IMR-90 (cell line): ENCODE measurements around the gene CD86. TPM values are rescaled to one million over a fixed set of nuclear protein-coding genes. Genes with fewer than 3 reads are reported as not detected.

Source experiments
- ATAC-seq: fragments of 200-7000 bp; cut with Tn5 transposase; 2 replicates; pipeline ENCODE4 v1.9.1; 2020; ENCODE audit warnings: low read depth, mild to moderate bottlenecking, moderate library complexity
- BruUV-seq: library from RNA; stranded (reverse); fragments of 400-500 nt; replicated peaks from 2 replicates; lab custom pipeline; 2021; lab: Mats Ljungman, UMichigan
- CTCF ChIA-PET: fragments of 300-600 bp; formaldehyde crosslinking; extraction: SDS; loops from one replicate; lab custom pipeline; 2021; ENCODE audit warnings: antibody characterized with exemption; lab: Yijun Ruan, JAX
- POLR2A ChIA-PET: fragments of 300-600 bp; sonication (Branson Sonifier 250); formaldehyde crosslinking; loops from one replicate; lab custom pipeline; 2022; ENCODE audit warnings: antibody characterized with exemption; ENCODE audit not compliant: unreplicated experiment; lab: Charles Lee
- DNase-seq: peaks from one replicate; pipeline ENCODE4 v3.0.0; 2013
- H2AFZ ChIP-seq: replicated peaks from 2 replicates; pipeline ENCODE3; 2013; ENCODE audit warnings: low read length, mild to moderate bottlenecking; ENCODE audit not compliant: poor library complexity
- H2AK5ac ChIP-seq: 2 replicates; pipeline ENCODE4 v1.6.1; 2013; ENCODE audit warnings: low read depth, low read length, inconsistent platforms
- H2AK9ac ChIP-seq: replicated peaks from 2 replicates; pipeline ENCODE3; 2013; ENCODE audit warnings: mild to moderate bottlenecking, low read depth, low read length, moderate library complexity; ENCODE audit not compliant: poor library complexity
- H2BK120ac ChIP-seq: 2 replicates; pipeline ENCODE4 v1.6.1; 2013; ENCODE audit warnings: low read depth, low read length, inconsistent platforms
- H2BK15ac ChIP-seq: 3 replicates; pipeline ENCODE4 v1.6.1; 2013; ENCODE audit warnings: low read depth, low read length, inconsistent platforms
- H2BK20ac ChIP-seq: 2 replicates; pipeline ENCODE4 v1.6.1; 2013; ENCODE audit warnings: low read depth, mild to moderate bottlenecking, inconsistent platforms, low read length, moderate library complexity
- H2BK5ac ChIP-seq: 2 replicates; pipeline ENCODE4 v1.6.1; 2013; ENCODE audit warnings: mild to moderate bottlenecking, low read depth, low read length, inconsistent platforms; ENCODE audit not compliant: poor library complexity, severe bottlenecking
- H3K14ac ChIP-seq: replicated peaks from 2 replicates; pipeline ENCODE4 v1.6.1; 2013; ENCODE audit warnings: low read depth, low read length, inconsistent platforms
- H3K18ac ChIP-seq: 2 replicates; pipeline ENCODE4 v1.6.1; 2013; ENCODE audit warnings: low read depth, low read length, control low read depth
- H3K23ac ChIP-seq: 2 replicates; pipeline ENCODE4 v1.6.1; 2013; ENCODE audit warnings: low read depth, low read length, inconsistent platforms
- H3K27ac ChIP-seq: 2 replicates; pipeline ENCODE4 v1.5.1; 2013; ENCODE audit warnings: mild to moderate bottlenecking, control low read depth, low read length; ENCODE audit not compliant: insufficient read depth
- H3K27me3 ChIP-seq: 2 replicates; pipeline ENCODE4 v1.6.1; 2013; ENCODE audit warnings: low read length; ENCODE audit not compliant: control insufficient read depth, insufficient read depth
- H3K36me3 ChIP-seq: 2 replicates; pipeline ENCODE4 v1.6.1; 2013; ENCODE audit warnings: low read length, mixed read lengths; ENCODE audit not compliant: control insufficient read depth, insufficient read depth
- H3K4ac ChIP-seq: 2 replicates; pipeline ENCODE4 v1.6.1; 2013; ENCODE audit warnings: low read depth, low read length, inconsistent platforms
- H3K4me1 ChIP-seq: 2 replicates; pipeline ENCODE4 v1.6.1; 2013; ENCODE audit warnings: low read length, mixed read lengths; ENCODE audit not compliant: control insufficient read depth, insufficient read depth
- H3K4me2 ChIP-seq: 2 replicates; pipeline ENCODE4 v1.6.1; 2013; ENCODE audit warnings: low read depth, mild to moderate bottlenecking, control low read depth, low read length, moderate library complexity
- H3K4me3 ChIP-seq: 2 replicates; pipeline ENCODE4 v1.5.1; 2013; ENCODE audit warnings: low read depth, mild to moderate bottlenecking, control low read depth, low read length, moderate library complexity; ENCODE audit not compliant: insufficient read depth
- H3K56ac ChIP-seq: 2 replicates; pipeline ENCODE4 v1.6.1; 2013; ENCODE audit warnings: low read length, inconsistent platforms; ENCODE audit not compliant: insufficient read depth; ENCODE audit errors: extremely low read depth
- H3K79me1 ChIP-seq, 2 experiments: 2 replicates each; pipeline ENCODE4 v1.6.1; 2013; ENCODE audit warnings: low read length in 2 of 2, inconsistent platforms in 1 of 2, low read depth in 1 of 2
- H3K9ac ChIP-seq: 2 replicates; pipeline ENCODE4 v1.6.1; 2013; ENCODE audit warnings: low read depth, low read length, control low read depth
- H3K9me1 ChIP-seq: 2 replicates; pipeline ENCODE4 v1.6.1; 2013; ENCODE audit warnings: low read length, inconsistent platforms; ENCODE audit not compliant: insufficient read depth
- H3K9me3 ChIP-seq: 2 replicates; pipeline ENCODE4 v1.6.1; 2013; ENCODE audit warnings: low read length; ENCODE audit not compliant: control insufficient read depth, insufficient read depth
- H4K20me1 ChIP-seq: 2 replicates; pipeline ENCODE4 v1.6.1; 2013; ENCODE audit warnings: low read length, inconsistent platforms; ENCODE audit not compliant: insufficient read depth
- H4K5ac ChIP-seq: 2 replicates; pipeline ENCODE4 v1.6.1; 2013; ENCODE audit warnings: mild to moderate bottlenecking, low read depth, low read length, control low read depth
- H4K8ac ChIP-seq, 2 experiments: 2 replicates each; pipeline ENCODE4 v1.6.1; 2013; ENCODE audit warnings: low read depth in 2 of 2, low read length in 2 of 2, control low read depth in 1 of 2, inconsistent platforms in 1 of 2
- H4K91ac ChIP-seq: 2 replicates; pipeline ENCODE4 v1.6.1; 2013; ENCODE audit warnings: low read depth, low read length, inconsistent platforms; ENCODE audit not compliant: insufficient read depth
- BHLHE40 ChIP-seq: fragments of 150-350 bp; IDR thresholded peaks from 2 replicates; pipeline ENCODE4 v1.6.1; 2016; ENCODE audit warnings: mild to moderate bottlenecking, low read depth, low read length
- CEBPB ChIP-seq: IDR thresholded peaks from 2 replicates; pipeline ENCODE4 v1.6.1; 2012; ENCODE audit warnings: low read depth, low read length, improper control_type of control experiment
- CHD1 ChIP-seq: IDR thresholded peaks from 2 replicates; pipeline ENCODE4 v1.6.1; 2012; ENCODE audit warnings: low read depth, low read length, improper control_type of control experiment
- FOS ChIP-seq: fragments of 150-350 bp; IDR thresholded peaks from 2 replicates; pipeline ENCODE4 v1.6.1; 2016; ENCODE audit warnings: low read depth, low read length
- MAFK ChIP-seq: IDR thresholded peaks from 2 replicates; pipeline ENCODE4 v1.6.1; 2012; ENCODE audit warnings: low read depth, low read length, improper control_type of control experiment
- MXI1 ChIP-seq: IDR thresholded peaks from 2 replicates; pipeline ENCODE4 v1.6.1; 2012; ENCODE audit warnings: low read depth, mild to moderate bottlenecking, low read length, moderate library complexity, borderline replicate concordance
- NFE2L2 ChIP-seq: fragments of 150-350 bp; IDR thresholded peaks from 2 replicates; pipeline ENCODE4 v1.6.1; 2016; ENCODE audit warnings: low read depth, mild to moderate bottlenecking, low read length
- RFX5 ChIP-seq: IDR thresholded peaks from 2 replicates; pipeline ENCODE4 v1.8.0; 2012; ENCODE audit warnings: low read depth, mild to moderate bottlenecking, low read length, moderate library complexity
- SMC3 ChIP-seq: fragments of 150-350 bp; IDR thresholded peaks from 2 replicates; pipeline ENCODE4 v1.6.1; 2016; ENCODE audit warnings: low read depth, mild to moderate bottlenecking, antibody characterized with exemption, low read length, moderate library complexity
- WGBS, 2 experiments: methylation state at CpG; one replicate each; pipeline versions ENCODE4 v1.1.5 to v1.1.7; 2013; ENCODE audit warnings: missing lambda C conversion rate in 2 of 2; ENCODE audit not compliant: insufficient read length in 1 of 2; ENCODE audit errors: extremely low coverage in 2 of 2; 5-methylcytosine and 5-hydroxymethylcytosine counted together
- dilution Hi-C: fragments of 300-500 bp; cut with HindIII; formaldehyde crosslinking; loops from one replicate; pipeline ENCODE4 v1.14.3; 2018; ENCODE audit warnings: low sequenced_read_pairs; ENCODE audit not compliant: unreplicated experiment
- in situ Hi-C: fragments of 300-500 bp; cut with MboI; formaldehyde crosslinking; loops from 3 replicates; pipeline ENCODE4 v1.14.3; 2019; ENCODE audit warnings: low sequenced_read_pairs, inconsistent platforms, mixed read lengths
- intact Hi-C: fragments of 100-400 bp; cut with micrococcal nuclease; formaldehyde crosslinking; loops from 2 replicates; pipeline ENCODE4 v1.10.0; 2022
- polyA plus RNA-seq, 3 experiments: library from polyadenylated mRNA; depleted of rRNA; stranded (reverse); fragments of >200 nt; gene quantifications; 2 replicates each; pipeline ENCODE4 v1.2.3, GENCODE V29; 2012; ENCODE audit warnings: low replicate concordance in 1 of 3
- total RNA-seq: library from RNA; depleted of rRNA; stranded (reverse); fragments of >200 nt; gene quantifications from 2 replicates; pipeline ENCODE4 v1.2.3, GENCODE V29; 2012
- TF ChIP-seq, protein P1 (sequence below): conservative IDR thresholded peaks from 2 replicates; pipeline ENCODE4 v1.5.1; 2012; ENCODE audit warnings: mild to moderate bottlenecking, low read depth, low read length, improper control_type of control experiment

The CD86 gene
- total and polyA plus RNA-seq, 2 of the 4 experiments (the other 2 are of a cell fraction): not detected

DNA sequence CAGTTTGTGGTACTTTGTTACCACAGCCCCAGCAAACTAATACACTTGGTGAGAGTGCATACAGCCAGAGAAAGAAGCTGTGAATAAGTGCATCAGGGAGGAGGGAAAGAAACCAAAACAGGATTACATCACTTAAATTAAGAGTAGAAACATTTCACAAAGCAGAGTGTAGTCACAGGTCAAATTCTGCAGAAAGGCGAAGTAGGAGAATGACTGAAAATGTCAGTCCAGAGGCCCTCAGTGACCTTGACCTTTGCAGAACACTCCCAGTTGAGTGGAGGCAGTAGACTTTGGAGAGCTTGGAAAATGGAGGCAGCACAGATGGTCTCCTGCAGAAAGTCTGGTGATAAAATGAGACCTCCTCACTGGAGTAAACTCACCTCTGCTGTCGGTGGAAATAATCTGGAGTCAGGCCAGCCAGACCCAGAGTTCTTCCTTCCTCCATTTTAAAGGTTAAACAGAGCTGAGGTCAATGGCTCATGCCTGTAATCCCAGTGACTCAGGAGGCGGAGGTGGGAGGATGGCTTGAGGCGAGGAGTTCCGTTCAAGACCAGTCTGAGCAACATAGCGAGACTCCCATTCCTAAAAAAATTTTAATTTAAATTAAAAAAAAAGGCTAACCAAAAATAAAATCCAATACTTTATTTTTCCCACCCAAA is 5.0 kb downstream of the CD86 start:
- WGBS, 2 experiments: no CpG with 5 or more reads among the region's 6 CpGs
- CTCF ChIA-PET: interaction anchor here (0.6 kb wide), 1 partner anchor 793 kb away, joined by 3 read pairs; no protein-coding TSS in a partner anchor
- no peak for TF ChIP-seq CHD1
- TF ChIP-seq MAFK: no peak
- no peak for TF ChIP-seq RFX5
- no peak for TF ChIP-seq SMC3
- TF ChIP-seq NFE2L2: no peak
- TF ChIP-seq CEBPB: no peak
- no peak for TF ChIP-seq BHLHE40
- no peak for TF ChIP-seq MXI1
- TF ChIP-seq, protein P1, sequence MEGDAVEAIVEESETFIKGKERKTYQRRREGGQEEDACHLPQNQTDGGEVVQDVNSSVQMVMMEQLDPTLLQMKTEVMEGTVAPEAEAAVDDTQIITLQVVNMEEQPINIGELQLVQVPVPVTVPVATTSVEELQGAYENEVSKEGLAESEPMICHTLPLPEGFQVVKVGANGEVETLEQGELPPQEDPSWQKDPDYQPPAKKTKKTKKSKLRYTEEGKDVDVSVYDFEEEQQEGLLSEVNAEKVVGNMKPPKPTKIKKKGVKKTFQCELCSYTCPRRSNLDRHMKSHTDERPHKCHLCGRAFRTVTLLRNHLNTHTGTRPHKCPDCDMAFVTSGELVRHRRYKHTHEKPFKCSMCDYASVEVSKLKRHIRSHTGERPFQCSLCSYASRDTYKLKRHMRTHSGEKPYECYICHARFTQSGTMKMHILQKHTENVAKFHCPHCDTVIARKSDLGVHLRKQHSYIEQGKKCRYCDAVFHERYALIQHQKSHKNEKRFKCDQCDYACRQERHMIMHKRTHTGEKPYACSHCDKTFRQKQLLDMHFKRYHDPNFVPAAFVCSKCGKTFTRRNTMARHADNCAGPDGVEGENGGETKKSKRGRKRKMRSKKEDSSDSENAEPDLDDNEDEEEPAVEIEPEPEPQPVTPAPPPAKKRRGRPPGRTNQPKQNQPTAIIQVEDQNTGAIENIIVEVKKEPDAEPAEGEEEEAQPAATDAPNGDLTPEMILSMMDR: no peak
- TF ChIP-seq FOS: no peak

More for the DNA sequence above, 5.0 kb downstream of the CD86 start:
- Histone ChIP-seq H3K9me3 (no peaks in the 10 kb centered on the region), H2AK5ac (no peak overlapping the region), H3K79me1 (no peaks in the 10 kb centered on the region), H2BK15ac (no peak overlapping the region), H2AFZ (no peak overlapping the region), H2AK9ac (no peak overlapping the region), H3K36me3 (no peaks in the 10 kb centered on the region), H3K9me1 (no peaks in the 10 kb centered on the region), H4K20me1 (no peaks in the 10 kb centered on the region), H3K23ac (no peak overlapping the region), H3K18ac (no peak overlapping the region), H4K8ac (no peak overlapping the region), H3K4ac (no peak overlapping the region), H4K91ac (no peak overlapping the region), H2BK5ac (no peak overlapping the region), H3K9ac (no peak overlapping the region), H3K4me1 (no peaks in the 10 kb centered on the region), H2BK120ac (no peak overlapping the region), H3K27me3 (no peaks in the 10 kb centered on the region), H3K4me3 (no peak overlapping the region), H2BK20ac (no peak overlapping the region), H3K4me2 (no peak overlapping the region), H3K14ac (no peak overlapping the region), H3K56ac (no peak overlapping the region), H3K27ac (no peak overlapping the region), H4K5ac (no peak overlapping the region)
- DNase-seq (no peak), ATAC-seq (no peak)
- BruUV-seq: no TSS peak
- intact Hi-C loops: no loop called here
- POLR2A ChIA-PET: no interaction called here
- in situ Hi-C loops: no loop called here
- dilution Hi-C loops: no loop called here
